HG03439 (cell line): ENCODE data around the gene C21orf91.
"Not testable (repeated sequence)": the region's sequence is repeated elsewhere in the genome, so short reads cannot be mapped to it uniquely, and the experiment has no call there.

Experiments
- ATAC-seq: cut with Tn5 transposase; IDR thresholded peaks from one replicate; pipeline ENCODE4 v1.9.1; 2021; ENCODE audit warnings: mild to moderate bottlenecking, moderate library complexity; ENCODE audit not compliant: unreplicated experiment

The C21orf91 gene

DNA sequence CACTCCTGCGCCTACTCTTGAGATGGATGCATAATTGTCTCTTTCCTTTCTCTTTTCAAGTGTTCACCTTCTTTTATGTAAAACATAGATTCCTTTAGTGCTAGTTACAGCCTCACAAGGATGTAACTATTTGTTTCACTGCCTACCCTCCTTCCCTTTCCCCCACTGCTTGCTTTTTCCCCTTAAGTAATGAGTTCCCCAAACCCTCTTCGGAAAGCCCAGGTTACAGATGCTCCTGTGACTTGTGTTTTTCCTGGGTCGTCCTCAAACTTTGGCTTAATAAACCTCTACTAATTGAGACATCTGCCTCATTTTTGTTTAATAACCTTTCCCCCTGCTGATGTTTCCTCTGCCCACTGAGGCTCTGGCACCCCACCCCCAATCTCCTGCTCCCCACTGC lies 39.2 kb downstream of the C21orf91 start:
- no peak for ATAC-seq

DNA sequence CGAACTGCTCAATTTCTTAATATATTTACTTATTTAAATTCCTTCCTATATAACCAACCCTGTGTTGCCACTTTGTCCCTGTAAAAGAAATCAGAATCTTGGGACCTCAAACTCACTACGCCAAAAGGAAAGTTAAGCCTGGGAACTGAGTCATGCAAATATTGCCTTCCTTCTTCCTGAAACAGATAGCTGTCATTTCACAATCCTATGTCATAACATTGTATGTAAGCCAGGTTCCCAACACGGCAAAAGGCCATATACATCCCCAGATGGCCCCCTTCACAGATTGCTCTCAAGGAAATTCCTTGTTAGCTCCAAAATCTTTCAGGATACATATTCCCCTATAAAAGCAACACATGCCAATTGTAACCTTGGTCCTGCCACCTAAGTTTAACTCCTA lies 39.7 kb downstream of the C21orf91 start:
- ATAC-seq: no peak

DNA sequence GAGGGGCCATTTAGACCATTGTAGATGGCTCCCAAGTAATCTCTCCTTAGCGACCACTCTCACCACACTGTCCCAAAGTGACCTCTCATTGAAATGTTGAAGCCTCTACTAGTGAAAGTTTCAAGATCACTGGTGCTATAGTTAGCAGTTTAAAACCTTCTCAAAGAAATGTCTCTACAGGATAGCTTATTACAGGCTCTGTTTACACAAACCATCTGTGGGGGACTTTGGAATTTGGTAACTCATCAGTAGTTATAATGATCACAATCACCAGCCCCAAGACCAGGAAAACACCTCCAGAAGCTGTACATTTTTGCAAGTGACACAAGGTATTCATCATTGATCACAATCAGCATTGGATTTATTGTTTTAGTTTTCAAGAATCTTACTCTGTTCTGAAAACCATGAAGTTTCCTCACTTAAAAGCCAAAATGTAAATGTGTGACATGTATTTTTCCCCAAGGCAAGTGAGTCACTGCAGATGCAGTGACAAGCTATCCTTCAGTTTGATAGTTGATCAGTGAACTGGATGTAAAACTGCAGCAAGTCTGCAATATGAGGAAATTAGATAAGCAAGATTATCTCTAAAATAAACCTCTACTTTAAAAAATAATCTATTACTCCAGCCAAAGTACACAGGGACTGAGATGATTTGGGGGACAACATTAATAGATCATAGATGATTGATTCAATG lies 41.9 kb downstream of the C21orf91 start:
- ATAC-seq: no peak

DNA sequence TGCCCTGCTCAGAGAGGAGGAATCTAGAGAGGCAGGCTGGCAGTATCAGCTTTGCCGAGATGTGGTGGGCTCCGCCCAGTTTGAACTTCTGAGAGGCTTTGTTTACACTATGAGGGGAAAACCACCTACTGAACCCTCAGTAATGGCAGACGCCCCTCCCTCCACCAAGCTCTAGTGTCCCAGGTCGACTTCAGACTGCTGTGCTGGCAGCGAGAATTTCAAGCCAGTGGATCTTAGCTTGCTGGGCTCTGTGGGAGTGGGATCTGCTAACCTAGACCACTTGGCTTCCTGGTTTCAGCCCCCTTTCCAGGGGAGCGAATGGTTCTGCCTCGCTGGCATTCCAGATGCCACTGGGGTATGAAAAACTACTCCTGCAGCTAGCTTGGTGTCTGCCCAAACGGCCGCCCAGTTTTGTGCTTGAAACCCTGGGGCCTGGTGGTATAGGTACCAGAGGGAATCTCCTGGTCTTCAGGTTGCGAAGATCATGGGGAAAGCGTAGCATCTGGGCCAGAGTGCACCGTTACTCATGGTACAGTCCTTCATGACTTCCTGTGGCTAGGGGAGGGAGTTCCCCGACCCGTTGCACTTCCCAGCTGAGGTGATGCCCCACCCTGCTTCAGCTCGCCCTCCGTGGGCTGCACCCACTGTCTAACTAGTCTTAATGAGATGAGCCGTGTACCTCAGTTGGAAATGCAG lies 43.6 kb downstream of the C21orf91 start:
- ATAC-seq: peak; percentile 47

DNA sequence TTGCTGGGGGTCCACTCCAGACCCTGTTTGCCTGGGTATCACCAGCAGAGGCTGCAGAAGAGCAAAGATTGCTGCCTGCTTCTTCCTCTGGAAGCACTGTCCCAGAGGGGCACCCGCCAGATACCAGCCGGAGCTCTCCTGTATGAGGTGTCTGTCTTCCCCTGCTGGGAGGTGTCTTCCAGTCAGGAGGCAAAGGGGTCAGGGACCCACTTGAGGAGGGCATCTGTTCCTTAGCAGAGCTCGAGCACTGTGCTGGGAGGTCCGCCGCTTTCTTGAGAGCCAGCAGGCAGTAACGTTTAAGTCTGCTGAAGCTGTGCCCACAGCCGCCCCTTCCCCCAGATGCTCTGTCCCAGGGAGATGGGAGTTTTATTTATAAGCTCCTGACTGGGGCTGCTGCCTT lies 44.1 kb downstream of the C21orf91 start:
- not testable (repeated sequence) for ATAC-seq

DNA sequence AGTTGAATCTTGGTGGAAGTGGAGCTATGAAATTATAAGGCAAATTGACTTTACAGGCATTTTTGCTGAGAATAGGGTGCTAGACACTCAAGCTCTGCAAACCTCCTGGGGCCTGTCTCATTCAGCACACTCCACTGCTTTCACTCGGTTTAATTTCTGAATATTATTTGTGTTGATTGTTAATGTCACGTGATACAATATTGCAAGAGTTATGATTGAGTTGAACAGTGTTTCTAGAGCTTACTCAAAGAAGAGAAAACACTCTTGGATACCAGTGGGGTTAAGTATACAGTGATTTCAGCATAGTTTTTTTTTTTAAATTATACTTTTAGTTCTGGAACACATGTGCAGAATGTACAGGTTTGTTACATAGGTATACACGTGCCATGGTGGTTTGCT lies 49.7 kb downstream of the C21orf91 start:
- ATAC-seq: no peak

DNA sequence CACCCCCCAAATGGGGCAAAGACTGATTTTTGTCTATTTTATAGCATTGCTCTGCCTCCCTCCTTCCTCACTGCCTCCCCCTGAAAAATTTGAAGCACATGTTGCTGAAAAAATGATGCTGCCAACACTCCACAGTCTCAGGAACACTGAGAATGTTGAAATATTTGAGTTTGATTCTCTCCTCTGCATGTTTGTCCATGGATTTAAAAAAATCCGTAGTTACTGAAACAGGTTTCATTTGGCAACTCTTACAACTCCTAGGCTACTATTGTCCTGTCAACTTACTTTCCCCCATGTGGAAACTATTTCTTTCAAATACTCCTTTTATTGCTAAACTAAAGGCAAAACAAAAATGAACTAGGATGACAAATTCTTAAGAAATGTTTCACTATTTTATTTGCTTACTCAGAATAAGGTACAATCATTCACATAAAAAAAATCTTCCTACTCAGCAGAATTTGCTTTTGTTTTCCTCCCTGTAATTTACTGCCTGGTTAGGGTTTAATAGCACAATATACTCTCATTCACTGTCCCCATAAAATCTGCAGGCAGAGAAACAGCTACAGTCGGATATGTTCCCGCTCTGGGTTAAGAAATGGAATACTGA lies 50.2 kb downstream of the C21orf91 start:
- no peak for ATAC-seq

DNA sequence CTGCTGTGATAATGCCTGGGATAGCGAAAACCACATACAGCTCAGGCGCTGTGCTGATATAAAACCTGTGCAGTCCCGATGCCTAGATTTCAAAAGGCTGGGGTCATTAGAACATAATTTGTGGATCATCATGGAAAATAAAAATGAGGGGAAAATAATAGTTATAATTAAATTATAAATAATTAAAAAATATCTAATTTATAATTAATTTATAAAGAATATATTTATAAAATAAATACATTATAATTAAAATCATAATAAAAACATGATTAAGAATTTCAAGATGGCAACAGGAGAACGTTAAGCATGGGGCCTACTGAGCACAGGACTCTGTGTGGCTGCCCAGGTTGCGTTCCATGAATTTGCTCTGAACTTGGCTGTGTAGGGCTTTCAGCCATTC lies 53.9 kb downstream of the C21orf91 start:
- no peak for ATAC-seq

DNA sequence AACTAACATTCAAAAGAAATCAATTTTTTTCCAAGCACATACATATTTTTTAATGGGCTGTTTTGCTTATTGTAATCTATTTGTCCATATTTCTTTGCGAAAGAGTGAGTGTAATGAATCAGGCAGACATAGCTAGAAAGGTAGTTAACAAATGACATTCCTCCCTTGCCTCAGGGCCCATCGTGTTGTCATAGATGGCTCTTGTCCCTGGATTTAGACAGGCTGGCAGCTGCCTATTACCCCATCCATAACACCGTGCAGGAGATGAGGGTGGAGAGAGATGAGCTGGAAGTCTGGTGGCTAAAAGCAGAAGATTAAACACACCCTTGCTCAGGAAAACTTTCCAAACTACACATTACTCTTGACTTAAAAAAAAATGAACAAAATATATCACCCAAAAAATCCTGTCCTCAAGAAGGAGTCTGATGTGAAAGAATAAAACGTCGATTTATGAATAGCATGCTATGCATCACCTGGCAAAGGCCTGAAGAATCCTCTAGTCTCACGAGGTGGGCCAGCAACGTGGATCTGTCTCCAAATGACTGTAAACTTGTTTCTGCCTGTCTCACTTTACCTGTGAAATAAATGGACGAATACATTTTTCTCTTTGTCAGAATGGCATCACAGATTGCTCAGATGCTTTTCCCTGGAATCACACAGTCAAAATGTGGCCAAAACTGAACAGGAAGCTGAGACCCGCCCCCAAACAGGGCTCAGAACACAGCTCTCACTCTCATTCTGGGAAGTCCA lies 55.7 kb downstream of the C21orf91 start:
- ATAC-seq: no peak

DNA sequence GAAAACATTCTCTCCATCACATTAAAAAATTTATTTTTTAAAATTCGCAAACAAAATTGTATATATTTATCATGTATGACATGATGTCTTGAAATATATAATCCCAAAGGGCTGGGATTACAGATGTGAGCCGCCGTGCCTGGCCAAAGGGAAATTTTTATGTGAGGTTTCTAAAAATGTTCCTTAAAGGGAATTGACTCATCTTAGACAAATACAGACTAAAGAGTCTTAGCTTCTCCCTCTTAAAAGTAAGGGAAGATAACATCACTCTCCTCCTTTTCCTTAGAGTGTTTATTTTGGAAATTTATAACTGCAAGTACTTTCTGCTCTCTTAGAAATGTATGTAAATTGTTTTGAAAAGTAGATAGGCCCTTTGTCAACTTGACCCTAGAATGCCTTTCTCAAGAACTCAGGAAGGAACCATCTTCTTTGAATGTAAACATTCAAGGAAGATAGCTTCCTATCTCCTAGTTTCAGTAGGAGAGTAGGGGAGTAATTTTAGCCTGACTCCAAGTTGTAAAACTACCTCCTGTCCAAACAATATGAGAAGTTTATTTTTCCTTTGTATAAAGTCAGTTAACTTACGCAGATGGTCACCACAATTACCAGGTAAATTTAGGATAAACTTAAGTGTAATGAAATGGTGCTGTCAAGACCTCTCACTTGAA lies 59.5 kb downstream of the C21orf91 start:
- no peak for ATAC-seq

DNA sequence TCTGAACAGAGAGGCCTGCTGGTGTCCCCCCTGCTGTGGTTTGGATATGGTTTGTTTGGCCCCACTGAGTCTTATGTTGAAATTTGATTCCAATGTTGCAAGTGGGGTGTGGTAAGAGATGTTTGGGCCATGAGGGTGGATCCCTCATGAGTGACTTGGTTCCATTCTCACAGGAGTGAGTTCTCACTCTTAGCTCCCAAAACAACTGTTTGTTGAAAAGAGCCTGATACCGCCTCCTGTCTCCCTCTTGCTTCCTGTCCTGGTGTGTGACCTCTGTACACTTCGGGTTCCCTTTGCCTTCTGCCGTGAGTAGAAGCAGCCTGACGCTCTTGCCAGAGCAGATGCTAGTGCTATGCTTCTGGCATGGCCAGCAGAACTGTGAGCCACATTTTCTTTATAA lies 60.5 kb downstream of the C21orf91 start:
- ATAC-seq: no peak

DNA sequence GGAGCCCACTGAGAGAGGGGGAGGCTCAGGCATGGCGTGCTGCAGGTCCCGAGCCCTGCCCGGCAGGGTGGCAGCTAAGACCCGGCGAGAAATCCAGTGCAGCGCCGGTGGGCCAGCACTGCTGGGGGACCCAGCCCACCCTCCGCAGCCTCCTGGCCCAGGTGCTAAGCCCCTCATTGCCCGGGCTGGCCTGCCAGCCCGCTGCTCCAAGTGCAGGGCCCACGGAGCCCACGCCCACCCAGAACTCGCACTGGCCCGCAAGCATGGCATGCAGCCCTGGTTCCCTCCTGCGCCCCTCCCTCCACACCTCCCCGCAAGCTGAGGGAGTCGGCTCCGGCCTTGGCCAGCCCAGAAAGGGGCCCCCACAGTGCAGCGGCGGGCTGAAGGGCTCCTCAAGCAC lies 61.5 kb downstream of the C21orf91 start:
- ATAC-seq: no peak

DNA sequence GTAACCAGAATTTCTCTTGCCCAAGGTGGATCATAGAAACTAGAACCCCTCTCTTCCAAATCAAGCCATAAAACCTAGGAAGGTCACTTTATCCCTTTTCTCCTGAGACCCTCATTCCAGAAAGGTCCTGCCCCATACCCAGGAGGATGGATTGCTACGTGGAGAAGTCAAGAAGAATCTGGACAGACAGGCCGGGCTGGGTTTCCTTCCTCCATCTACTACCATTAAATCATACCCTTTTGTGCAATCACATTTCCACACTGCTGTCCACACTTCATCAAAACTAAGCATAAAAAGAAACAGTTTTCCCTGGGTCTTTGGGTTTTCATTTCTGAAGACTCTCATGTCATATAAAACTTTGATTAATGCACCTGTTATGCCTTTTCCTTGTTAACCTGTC lies 65.4 kb downstream of the C21orf91 start:
- ATAC-seq: no peak

DNA sequence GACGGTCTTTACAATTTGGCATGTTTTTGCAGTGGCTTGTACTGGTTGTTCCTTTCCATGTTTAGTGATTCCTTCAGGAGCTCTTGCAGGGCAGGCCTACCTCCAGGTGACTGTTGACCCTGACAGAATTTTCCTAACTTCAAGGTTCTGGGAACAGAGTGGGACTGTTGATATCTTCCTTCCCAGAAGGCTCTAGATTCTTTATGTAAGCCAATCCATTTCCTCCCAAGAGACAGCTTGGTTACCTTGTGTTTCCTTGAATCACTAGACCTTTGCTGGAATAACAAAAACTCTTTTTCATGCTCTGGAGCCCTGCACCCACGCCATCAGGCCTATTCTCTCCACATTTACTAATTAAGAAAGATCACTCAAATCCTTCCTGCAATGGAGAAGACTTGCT lies 67.0 kb downstream of the C21orf91 start:
- ATAC-seq: no peak

DNA sequence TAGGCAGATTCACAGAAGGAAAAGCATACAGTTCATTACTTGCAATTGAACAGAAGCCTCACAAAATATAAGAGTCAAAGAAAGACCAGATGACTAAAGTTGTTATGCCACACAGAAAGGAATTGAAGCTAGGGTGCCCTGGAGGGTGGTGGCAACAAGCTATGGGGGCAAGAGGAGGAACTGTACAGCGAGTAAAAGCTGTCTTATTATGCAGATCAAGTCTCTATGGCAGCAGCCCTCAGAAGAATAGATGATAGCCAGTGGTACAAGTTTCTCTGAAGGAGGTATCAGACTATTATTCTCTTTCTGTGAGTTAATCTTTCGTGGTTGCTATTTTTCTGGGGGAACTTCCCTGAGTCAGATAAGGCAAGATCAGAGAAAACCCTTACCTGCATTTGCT lies 72.2 kb downstream of the C21orf91 start:
- no peak for ATAC-seq

DNA sequence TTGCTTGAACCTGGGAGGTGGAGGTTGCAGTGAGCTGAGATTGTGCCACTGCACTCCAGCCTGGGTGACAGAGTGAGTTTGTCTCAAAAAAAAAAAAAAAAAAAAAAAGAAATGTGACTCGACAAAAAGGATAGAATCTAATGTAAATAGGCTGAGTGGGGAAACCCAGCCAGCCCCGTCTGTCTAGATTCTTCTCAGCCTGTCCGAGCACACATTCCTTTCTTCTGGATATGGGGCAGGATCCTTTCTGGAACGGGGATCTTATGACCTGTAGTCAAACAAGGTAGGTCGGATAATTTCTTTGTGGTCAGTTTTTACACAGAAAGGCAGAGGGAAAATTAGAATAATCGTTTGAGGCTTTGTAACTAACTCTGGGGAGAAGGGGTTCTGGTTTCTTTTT lies 74.1 kb downstream of the C21orf91 start:
- ATAC-seq: no peak

DNA sequence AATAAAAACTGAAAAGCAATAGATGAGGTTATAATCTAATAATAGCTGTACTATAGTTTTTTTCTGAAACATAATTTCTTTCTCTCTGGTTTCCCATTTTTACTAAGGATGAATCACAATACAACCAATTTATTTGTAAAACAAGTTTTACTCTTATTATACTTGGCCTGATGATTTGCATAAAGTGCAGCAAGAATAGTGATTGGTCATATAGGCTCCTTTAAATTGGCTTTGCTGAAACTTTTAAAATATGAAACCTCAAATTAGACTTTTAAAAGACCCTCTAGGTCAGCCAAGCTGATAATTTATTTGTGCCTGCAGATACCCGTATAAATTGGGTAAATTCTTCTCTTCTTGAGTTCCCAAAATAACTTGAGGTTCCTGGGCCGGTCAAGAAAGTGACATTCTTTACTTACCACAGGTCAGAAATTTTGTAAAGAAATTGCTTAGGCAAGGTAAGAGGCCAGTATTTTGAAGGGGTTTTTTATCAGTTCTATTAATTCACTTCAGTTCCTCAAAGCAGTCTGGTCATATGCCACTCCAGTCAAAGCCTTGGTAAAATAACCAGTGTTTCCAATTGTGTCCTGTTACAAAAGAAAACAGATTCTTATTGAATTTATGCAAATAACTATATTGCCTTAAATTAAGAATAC lies 76.1 kb downstream of the C21orf91 start:
- no peak for ATAC-seq

DNA sequence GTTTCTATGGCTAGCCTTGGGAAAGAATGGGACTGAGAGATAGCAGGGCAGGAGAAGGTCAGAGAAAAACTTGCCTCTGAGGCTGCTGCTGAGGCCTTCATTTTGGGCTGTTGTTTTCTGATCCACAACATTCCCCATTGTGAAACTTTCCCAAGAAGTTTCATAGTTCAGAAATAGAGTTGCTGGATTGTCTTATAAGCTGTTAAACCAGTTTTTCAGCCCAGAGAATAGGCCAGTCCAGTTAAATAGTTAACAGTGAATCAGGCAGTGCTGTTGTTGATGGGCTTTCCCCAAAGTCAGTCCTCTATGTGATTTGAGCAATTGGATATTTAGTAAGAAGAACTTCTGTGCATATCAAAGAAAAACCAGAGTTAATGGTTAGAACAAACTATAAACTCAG lies 77.0 kb downstream of the C21orf91 start:
- ATAC-seq: no peak
